ENCODE results near the gene MRPS31. TPM values are rescaled to one million over a fixed set of nuclear protein-coding genes. Genes with fewer than 3 reads are reported as not detected.
"Not testable (repeated sequence)": the region's sequence is repeated elsewhere in the genome, so short reads cannot be mapped to it uniquely, and the experiment has no call there.

Gene MRPS31
- polyA plus RNA-seq, 1 experiment = 22.8 TPM

- Histone ChIP-seq H3K9me3 (ENCODE audit: control insufficient read depth, insufficient read depth, low read length) (no peaks in the 10 kb centered on the region), H3K4me3 (ENCODE audit: low read depth, low read length) (no peak overlapping the region), H3K27ac (ENCODE audit: low read depth, low read length) (no peak overlapping the region), H3K27me3 (ENCODE audit: control insufficient read depth, insufficient read depth, low read length) (no peaks in the 10 kb centered on the region)
- ChIA-PET CTCF (no interaction called here), POLR2A (no interaction called here)
- TF ChIP-seq CTCF (IDR thresholded peaks at IDR 0.05; ENCODE audit: low read depth, low read length) = no peak
- DNase-seq (ENCODE audit: low read depth, low spot score) = no peak
These were observed 14.9 kb downstream of the MRPS31 start for GRCh38 chr13:40756042-40756441.

GRCh38 chr13:40755082-40755700, 15.8 kb downstream of the MRPS31 start:
- no peak overlapping the region for H3K27ac ChIP-seq (ENCODE audit: low read depth, low read length)
- no peaks in the 10 kb centered on the region for H3K9me3 ChIP-seq (ENCODE audit: control insufficient read depth, insufficient read depth, low read length)
- no peak for TF ChIP-seq CTCF (IDR thresholded peaks at IDR 0.05; ENCODE audit: low read depth, low read length)
- H3K27me3 ChIP-seq (ENCODE audit: control insufficient read depth, insufficient read depth, low read length) = no peaks in the 10 kb centered on the region
- DNase-seq (ENCODE audit: low read depth, low spot score) = no peak
- H3K4me3 ChIP-seq (ENCODE audit: low read depth, low read length) = no peak overlapping the region
- POLR2A ChIA-PET = no interaction called here
- CTCF ChIA-PET = no interaction called here

GRCh38 chr13:40749327-40749726, 21.7 kb downstream of the MRPS31 start:
- CTCF ChIA-PET = interaction anchor here (0.6 kb wide), 1 partner anchor 159 kb away, joined by 3 read pairs; no protein-coding TSS in a partner anchor
- Histone ChIP-seq H3K4me3 (ENCODE audit: low read depth, low read length) (no peak overlapping the region), H3K27me3 (ENCODE audit: control insufficient read depth, insufficient read depth, low read length) (no peaks in the 10 kb centered on the region), H3K27ac (ENCODE audit: low read depth, low read length) (no peak overlapping the region), H3K9me3 (ENCODE audit: control insufficient read depth, insufficient read depth, low read length) (no peaks in the 10 kb centered on the region)
- DNase-seq (ENCODE audit: low read depth, low spot score) = no peak
- POLR2A ChIA-PET = interaction anchor here (0.6 kb wide), 1 partner anchor 15 kb away, joined by 5 read pairs; no protein-coding TSS in a partner anchor
- peak; percentile 30; the same call in 1 of the 2 replicates for TF ChIP-seq CTCF (IDR thresholded peaks at IDR 0.05; ENCODE audit: low read depth, low read length)

DNA sequence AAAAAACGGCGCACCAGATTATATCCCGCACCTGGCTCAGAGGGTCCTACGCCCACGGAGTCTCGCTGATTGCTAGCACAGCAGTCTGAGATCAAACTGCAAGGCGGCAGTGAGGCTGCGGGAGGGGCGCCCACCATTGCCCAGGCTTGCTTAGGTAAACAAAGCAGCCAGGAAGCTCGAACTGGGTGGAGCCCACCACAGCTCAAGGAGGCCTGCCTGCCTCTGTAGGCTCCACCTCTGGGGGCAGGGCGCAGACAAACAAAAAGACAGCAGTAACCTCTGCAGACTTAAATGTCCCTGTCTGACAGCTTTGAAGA, 35.8 kb downstream of the MRPS31 start:
- H3K4me3 ChIP-seq (ENCODE audit: low read depth, low read length); H3K9me3 ChIP-seq (ENCODE audit: control insufficient read depth, insufficient read depth, low read length); H3K27ac ChIP-seq (ENCODE audit: low read depth, low read length); H3K27me3 ChIP-seq (ENCODE audit: control insufficient read depth, insufficient read depth, low read length); CTCF ChIA-PET; POLR2A ChIA-PET; DNase-seq (ENCODE audit: low read depth, low spot score): not testable (repeated sequence)

DNA sequence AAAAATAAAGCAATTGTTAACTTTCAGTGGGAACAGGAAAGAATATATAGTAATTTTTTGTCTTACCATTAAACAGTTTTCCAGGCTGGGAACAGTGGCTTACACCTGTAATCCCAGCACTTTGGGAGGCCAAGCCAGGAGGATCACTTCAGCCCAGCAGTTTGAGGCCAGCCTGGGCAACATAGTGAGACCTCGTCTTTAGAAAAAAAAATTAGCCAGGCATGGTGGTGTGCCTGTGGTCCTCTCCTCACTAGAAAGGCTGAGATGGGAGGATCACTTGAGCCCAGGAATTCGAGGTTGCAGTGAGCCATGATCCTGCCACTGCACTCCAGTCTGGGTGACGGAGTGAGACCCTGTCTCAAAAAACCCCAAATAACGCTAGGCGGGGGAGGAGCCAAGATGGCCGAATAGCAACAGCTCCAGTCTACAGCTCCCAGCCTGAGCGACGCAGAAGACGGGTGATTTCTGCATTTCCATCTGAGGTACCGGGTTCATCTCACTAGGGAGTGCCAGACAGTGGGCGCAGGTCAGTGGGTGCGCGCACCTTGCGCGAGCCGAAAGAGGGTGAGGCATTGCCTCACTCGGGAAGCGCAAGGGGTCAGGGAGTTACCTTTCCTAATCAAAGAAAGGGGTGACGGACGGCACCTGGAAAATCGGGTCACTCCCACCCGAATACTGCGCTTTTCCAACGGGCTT, 36.3 kb downstream of the MRPS31 start:
- DNase-seq (ENCODE audit: low read depth, low spot score); H3K9me3 ChIP-seq (ENCODE audit: control insufficient read depth, insufficient read depth, low read length); POLR2A ChIA-PET; H3K27me3 ChIP-seq (ENCODE audit: control insufficient read depth, insufficient read depth, low read length); H3K4me3 ChIP-seq (ENCODE audit: low read depth, low read length); H3K27ac ChIP-seq (ENCODE audit: low read depth, low read length); CTCF ChIA-PET: not testable (repeated sequence)

DNA sequence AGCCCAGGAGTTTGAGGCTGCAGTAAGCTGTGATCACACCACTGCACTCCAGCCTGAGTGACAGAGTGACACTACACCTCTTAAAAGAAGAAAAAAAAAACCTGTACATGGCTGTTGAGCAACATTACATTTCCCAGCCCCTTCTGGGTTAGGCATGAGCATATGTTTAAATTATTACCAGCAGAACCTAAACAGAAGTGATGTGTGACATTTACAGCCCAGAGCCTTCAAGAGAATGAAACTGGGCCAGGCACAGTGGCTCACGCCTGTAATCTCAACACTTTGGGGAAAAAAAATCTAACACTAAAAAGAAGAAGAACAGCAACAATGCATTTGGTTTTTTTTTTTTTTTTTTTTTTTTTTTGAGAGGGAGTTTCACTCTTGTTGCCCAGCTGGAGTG, 38.3 kb downstream of the MRPS31 start:
- POLR2A ChIA-PET = no interaction called here
- TF ChIP-seq CTCF (IDR thresholded peaks at IDR 0.05; ENCODE audit: low read depth, low read length) = no peak
- Histone ChIP-seq H3K27me3 (ENCODE audit: control insufficient read depth, insufficient read depth, low read length) (no peaks in the 10 kb centered on the region), H3K27ac (ENCODE audit: low read depth, low read length) (no peak overlapping the region), H3K9me3 (ENCODE audit: control insufficient read depth, insufficient read depth, low read length) (no peaks in the 10 kb centered on the region), H3K4me3 (ENCODE audit: low read depth, low read length) (no peak overlapping the region)
- CTCF ChIA-PET = no interaction called here
- no peak for DNase-seq (ENCODE audit: low read depth, low spot score)

All from AG04450 (cell line).